SK-N-SH treated with all-trans-retinoic acid at 6 μM for 48 hours (cell line): ENCODE data around the gene PBX4.

ENCODE experiments used
- ATAC-seq: fragments of 200-7000 bp; cut with Tn5 transposase; 3 replicates; pipeline ENCODE4 v1.9.1; 2020; ENCODE audit warnings: mild to moderate bottlenecking, moderate library complexity
- ARNTL ChIP-seq: fragments of 450-650 bp; formaldehyde crosslinking; IDR thresholded peaks from 2 replicates; pipeline ENCODE4 v1.5.0; 2020; ENCODE audit warnings: low read depth, mild to moderate bottlenecking, moderate library complexity, borderline replicate concordance
- BACH2 ChIP-seq: fragments of 250-450 bp; sonication (Bioruptor Pico); IDR thresholded peaks from 2 replicates; pipeline ENCODE4 v1.9.0; 2021; ENCODE audit warnings: mild to moderate bottlenecking, borderline replicate concordance
- CSDC2 ChIP-seq: fragments of 250-450 bp; sonication (Bioruptor Pico); IDR thresholded peaks from 2 replicates; pipeline ENCODE4 v1.5.0; 2020; ENCODE audit warnings: mild to moderate bottlenecking, moderate library complexity
- GLIS3 ChIP-seq: fragments of 250-450 bp; sonication (Bioruptor Pico); IDR thresholded peaks from 2 replicates; pipeline ENCODE4 v1.5.0; 2020; ENCODE audit warnings: mild to moderate bottlenecking, moderate library complexity
- ISL1 ChIP-seq: fragments of 250-450 bp; sonication (Bioruptor Pico); IDR thresholded peaks from 2 replicates; pipeline ENCODE4 v2.1.2; 2022; ENCODE audit warnings: mild to moderate bottlenecking, moderate library complexity
- OSR1 ChIP-seq: fragments of 250-450 bp; sonication (Bioruptor Pico); IDR thresholded peaks from 2 replicates; pipeline ENCODE4 v1.8.0; 2022; ENCODE audit warnings: moderate library complexity, mild to moderate bottlenecking, inconsistent platforms
- PPARA ChIP-seq: fragments of 250-450 bp; sonication (Bioruptor Pico); IDR thresholded peaks from 2 replicates; pipeline ENCODE4 v1.5.0; 2020; ENCODE audit warnings: mild to moderate bottlenecking, borderline replicate concordance
- RARB ChIP-seq: fragments of 250-450 bp; sonication (Bioruptor Pico); IDR thresholded peaks from 2 replicates; pipeline ENCODE4 v1.8.0; 2021; ENCODE audit warnings: mild to moderate bottlenecking, moderate library complexity
- SNAI2 ChIP-seq: fragments of 250-450 bp; sonication (Bioruptor Pico); IDR thresholded peaks from 2 replicates; pipeline ENCODE4 v1.5.0; 2020; ENCODE audit warnings: mild to moderate bottlenecking, moderate library complexity
- TCF4 ChIP-seq: fragments of 250-450 bp; sonication (Bioruptor Pico); IDR thresholded peaks from 2 replicates; pipeline ENCODE4 v1.8.0; 2021; ENCODE audit warnings: mild to moderate bottlenecking, moderate library complexity, borderline replicate concordance
- TOX ChIP-seq: fragments of 250-450 bp; sonication (Bioruptor Pico); IDR thresholded peaks from 2 replicates; pipeline ENCODE4 v1.8.0; 2021; ENCODE audit warnings: mild to moderate bottlenecking, moderate library complexity, borderline replicate concordance
- ZC3H10 ChIP-seq: fragments of 250-450 bp; sonication (Bioruptor Pico); IDR thresholded peaks from 2 replicates; pipeline ENCODE4 v1.5.1; 2021; ENCODE audit warnings: mild to moderate bottlenecking, moderate library complexity
- ZFP3 ChIP-seq: fragments of 250-450 bp; sonication (Bioruptor Pico); IDR thresholded peaks from 2 replicates; pipeline ENCODE4 v1.5.0; 2020; ENCODE audit warnings: mild to moderate bottlenecking, moderate library complexity
- ZFP30 ChIP-seq: fragments of 450-650 bp; formaldehyde crosslinking; IDR thresholded peaks from 2 replicates; pipeline ENCODE4 v1.5.0; 2022; ENCODE audit warnings: mild to moderate bottlenecking, moderate library complexity
- ZNF565 ChIP-seq: fragments of 450-650 bp; formaldehyde crosslinking; conservative IDR thresholded peaks from 2 replicates; pipeline ENCODE4 v1.5.0; 2020; ENCODE audit warnings: low read depth, mild to moderate bottlenecking, moderate library complexity
- ZNF70 ChIP-seq: fragments of 450-650 bp; formaldehyde crosslinking; IDR thresholded peaks from 2 replicates; pipeline ENCODE4 v1.5.0; 2020; ENCODE audit warnings: mild to moderate bottlenecking, moderate library complexity
- TF ChIP-seq, protein P1 (sequence below): fragments of 250-450 bp; sonication (Bioruptor Pico); IDR thresholded peaks from 2 replicates; pipeline ENCODE4 v1.5.1; 2021; ENCODE audit warnings: mild to moderate bottlenecking, moderate library complexity
- TF ChIP-seq, protein P2 (sequence below): fragments of 250-450 bp; sonication (Bioruptor Pico); IDR thresholded peaks from 2 replicates; pipeline ENCODE4 v1.5.1; 2020; ENCODE audit warnings: low read depth, mild to moderate bottlenecking, moderate library complexity
- TF ChIP-seq, protein P3 (sequence below): fragments of 250-450 bp; sonication (Bioruptor Pico); IDR thresholded peaks from 2 replicates; pipeline ENCODE4 v1.8.0; 2020; ENCODE audit warnings: mild to moderate bottlenecking, moderate library complexity, borderline replicate concordance

PBX4 gene

DNA sequence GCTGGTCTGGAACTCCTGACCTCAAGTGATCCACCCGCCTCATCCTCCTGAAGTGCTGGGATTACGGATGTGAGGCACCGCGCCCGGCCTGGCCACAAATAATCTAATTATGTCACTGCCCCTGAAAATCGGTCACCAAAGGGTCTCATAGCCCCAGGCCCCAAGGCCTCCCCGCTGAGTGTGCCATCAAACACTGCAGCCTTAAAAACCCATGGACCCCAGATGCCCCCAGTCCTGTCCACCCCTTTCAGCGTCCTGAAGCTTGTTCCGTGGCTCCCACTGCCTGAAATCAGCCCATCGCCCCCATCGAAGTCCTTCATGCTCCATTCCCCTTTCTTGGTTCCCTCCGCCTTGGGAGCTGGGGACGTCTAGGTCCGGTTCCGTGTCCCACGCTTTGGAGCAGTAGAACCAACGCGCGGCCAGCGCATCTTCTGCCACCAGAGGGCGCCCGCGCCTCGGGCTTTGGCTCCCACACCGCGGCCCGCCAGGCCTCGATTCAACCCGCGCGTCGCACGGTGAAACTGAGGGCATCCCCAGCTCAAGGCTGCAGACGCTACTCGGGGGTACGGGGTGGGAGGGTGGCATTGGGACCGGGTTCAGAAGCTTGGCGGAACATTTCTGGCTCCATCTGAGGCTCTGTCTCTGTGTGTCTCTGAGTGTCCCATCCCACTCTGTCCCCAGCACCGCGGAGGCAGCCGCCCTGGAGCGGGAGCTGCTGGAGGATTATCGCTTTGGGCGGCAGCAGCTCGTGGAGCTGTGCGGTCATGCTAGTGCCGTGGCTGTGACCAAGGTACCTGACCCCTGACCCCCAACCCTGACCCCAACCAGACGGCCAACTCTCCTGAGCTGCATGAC is 86.3 kb downstream of the PBX4 start (continued):
- TF ChIP-seq ZFP30 (CRISPR knock-in tag) (no peak), ZNF565 (no peak), SNAI2 (CRISPR knock-in tag) (no peak), ZNF70 (CRISPR knock-in tag) (no peak), OSR1 (CRISPR knock-in tag) (no peak), TCF4 (no peak), PPARA (CRISPR knock-in tag) (no peak), ARNTL (CRISPR knock-in tag) (no peak), TOX (no peak), ISL1 (no peak), CSDC2 (CRISPR knock-in tag) (no peak), GLIS3 (CRISPR knock-in tag) (no peak)

DNA sequence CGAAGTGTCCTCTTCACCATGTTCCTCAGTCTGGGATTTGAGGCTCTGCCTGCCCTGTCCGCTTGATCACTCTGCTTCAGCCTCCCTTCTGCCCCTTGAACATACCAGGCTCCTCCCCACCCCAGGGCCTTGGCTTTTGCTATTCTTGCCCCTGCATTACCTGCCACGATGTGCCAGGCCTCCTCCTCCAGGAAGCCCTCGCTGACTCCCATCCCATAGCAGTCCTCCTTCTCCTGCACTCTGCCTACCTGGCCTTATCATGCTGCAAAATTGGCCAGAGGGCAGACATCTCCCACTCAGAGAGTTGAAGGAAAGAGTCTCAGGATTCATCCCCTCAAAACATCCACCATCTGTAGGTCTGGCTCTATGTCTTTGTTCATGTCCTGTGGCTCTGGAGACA is 87.6 kb downstream of the PBX4 start:
- ATAC-seq: no peak
- TF ChIP-seq, protein P1, sequence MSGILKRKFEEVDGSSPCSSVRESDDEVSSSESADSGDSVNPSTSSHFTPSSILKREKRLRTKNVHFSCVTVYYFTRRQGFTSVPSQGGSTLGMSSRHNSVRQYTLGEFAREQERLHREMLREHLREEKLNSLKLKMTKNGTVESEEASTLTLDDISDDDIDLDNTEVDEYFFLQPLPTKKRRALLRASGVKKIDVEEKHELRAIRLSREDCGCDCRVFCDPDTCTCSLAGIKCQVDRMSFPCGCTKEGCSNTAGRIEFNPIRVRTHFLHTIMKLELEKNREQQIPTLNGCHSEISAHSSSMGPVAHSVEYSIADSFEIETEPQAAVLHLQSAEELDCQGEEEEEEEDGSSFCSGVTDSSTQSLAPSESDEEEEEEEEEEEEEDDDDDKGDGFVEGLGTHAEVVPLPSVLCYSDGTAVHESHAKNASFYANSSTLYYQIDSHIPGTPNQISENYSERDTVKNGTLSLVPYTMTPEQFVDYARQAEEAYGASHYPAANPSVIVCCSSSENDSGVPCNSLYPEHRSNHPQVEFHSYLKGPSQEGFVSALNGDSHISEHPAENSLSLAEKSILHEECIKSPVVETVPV (CRISPR knock-in tag): no peak

DNA sequence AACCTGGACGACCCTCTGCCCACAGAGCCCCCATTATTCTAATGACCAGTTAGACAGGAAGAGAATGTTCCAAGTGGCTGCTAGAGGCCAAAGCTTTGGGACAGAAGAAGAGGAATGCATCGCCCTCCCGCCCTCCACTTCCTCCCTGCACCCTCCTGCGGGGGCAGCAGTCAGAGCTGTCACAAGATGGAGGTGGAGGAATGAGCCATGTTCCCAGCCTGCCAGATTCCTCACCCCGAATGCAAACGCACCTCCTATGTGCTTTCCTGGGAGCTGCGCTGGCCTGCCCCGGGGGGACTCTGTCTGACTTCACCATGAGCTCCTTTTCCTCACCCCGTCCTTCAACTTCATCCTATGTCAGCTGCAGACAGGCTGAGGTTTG is 88.1 kb downstream of the PBX4 start:
- no peak; the same call in 2 of the 3 replicates for ATAC-seq

GRCh38 chr19:19529783-19530422 is 88.6 kb downstream of the PBX4 start:
- peak; percentile 1; the same call in 1 of the 3 replicates for ATAC-seq
- TF ChIP-seq ZFP3 (CRISPR knock-in tag) (0 out of 2 replicates have a peak, but pooled peaks have one; percentile 17), RARB (CRISPR knock-in tag) (no peak), ZNF565 (no peak), SNAI2 (CRISPR knock-in tag) (no peak), BACH2 (CRISPR knock-in tag) (no peak)
- TF ChIP-seq, protein P2, sequence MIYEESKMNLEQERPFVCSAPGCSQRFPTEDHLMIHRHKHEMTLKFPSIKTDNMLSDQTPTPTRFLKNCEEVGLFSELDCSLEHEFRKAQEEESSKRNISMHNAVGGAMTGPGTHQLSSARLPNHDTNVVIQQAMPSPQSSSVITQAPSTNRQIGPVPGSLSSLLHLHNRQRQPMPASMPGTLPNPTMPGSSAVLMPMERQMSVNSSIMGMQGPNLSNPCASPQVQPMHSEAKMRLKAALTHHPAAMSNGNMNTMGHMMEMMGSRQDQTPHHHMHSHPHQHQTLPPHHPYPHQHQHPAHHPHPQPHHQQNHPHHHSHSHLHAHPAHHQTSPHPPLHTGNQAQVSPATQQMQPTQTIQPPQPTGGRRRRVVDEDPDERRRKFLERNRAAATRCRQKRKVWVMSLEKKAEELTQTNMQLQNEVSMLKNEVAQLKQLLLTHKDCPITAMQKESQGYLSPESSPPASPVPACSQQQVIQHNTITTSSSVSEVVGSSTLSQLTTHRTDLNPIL: no peak
- TF ChIP-seq, protein P3, sequence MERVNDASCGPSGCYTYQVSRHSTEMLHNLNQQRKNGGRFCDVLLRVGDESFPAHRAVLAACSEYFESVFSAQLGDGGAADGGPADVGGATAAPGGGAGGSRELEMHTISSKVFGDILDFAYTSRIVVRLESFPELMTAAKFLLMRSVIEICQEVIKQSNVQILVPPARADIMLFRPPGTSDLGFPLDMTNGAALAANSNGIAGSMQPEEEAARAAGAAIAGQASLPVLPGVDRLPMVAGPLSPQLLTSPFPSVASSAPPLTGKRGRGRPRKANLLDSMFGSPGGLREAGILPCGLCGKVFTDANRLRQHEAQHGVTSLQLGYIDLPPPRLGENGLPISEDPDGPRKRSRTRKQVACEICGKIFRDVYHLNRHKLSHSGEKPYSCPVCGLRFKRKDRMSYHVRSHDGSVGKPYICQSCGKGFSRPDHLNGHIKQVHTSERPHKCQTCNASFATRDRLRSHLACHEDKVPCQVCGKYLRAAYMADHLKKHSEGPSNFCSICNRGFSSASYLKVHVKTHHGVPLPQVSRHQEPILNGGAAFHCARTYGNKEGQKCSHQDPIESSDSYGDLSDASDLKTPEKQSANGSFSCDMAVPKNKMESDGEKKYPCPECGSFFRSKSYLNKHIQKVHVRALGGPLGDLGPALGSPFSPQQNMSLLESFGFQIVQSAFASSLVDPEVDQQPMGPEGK (CRISPR knock-in tag): no peak
- TF ChIP-seq, protein P1 (CRISPR knock-in tag): no peak

More for the DNA sequence above, 88.1 kb downstream of the PBX4 start:
- TF ChIP-seq ZNF565 (no peak), OSR1 (CRISPR knock-in tag) (no peak), GLIS3 (CRISPR knock-in tag) (no peak), ZC3H10 (no peak), RARB (CRISPR knock-in tag) (no peak), ZNF70 (CRISPR knock-in tag) (no peak), ISL1 (no peak), BACH2 (CRISPR knock-in tag) (no peak), ZFP3 (CRISPR knock-in tag) (no peak), PPARA (CRISPR knock-in tag) (no peak)
- TF ChIP-seq, protein P2: no peak
- TF ChIP-seq, protein P1 (CRISPR knock-in tag): no peak
- TF ChIP-seq, protein P3 (CRISPR knock-in tag): no peak
